HEK293 (cell line): ENCODE data around the gene EPHB1.

Experiments used
- CTCF ChIA-PET: fragments of 350-600 bp; formaldehyde crosslinking; extraction: SDS; loops from one replicate; lab custom pipeline; 2021; ENCODE audit warnings: antibody characterized with exemption; lab: Yijun Ruan, JAX
- POLR2A ChIA-PET: fragments of 300-600 bp; formaldehyde crosslinking; extraction: SDS; loops from one replicate; lab custom pipeline; 2020; ENCODE audit warnings: antibody characterized with exemption, inconsistent platforms; lab: Yijun Ruan, JAX
- H3K27ac ChIP-seq: fragments of 200-500 bp; sonication (Bioruptor generic); 2 replicates; pipeline ENCODE4 v1.5.1; 2014; ENCODE audit warnings: low read depth, low read length, control low read depth, inconsistent platforms; ENCODE audit errors: extremely low read depth
- H3K36me3 ChIP-seq, 2 experiments: fragments of 200-500 bp in 1 of 2; sonication (Bioruptor generic) in 1 of 2; 1 replicate in 1 of 2; 2 replicates in 1 of 2; pipeline ENCODE4 v1.5.1; 2014 to 2017; ENCODE audit warnings: inconsistent platforms in 2 of 2, low read length in 2 of 2; ENCODE audit not compliant: control insufficient read depth in 2 of 2, insufficient read depth in 1 of 2
- H3K4me1 ChIP-seq: fragments of 200-500 bp; sonication (Bioruptor generic); 2 replicates; pipeline ENCODE4 v1.5.1; 2014; ENCODE audit warnings: mild to moderate bottlenecking, low read length, inconsistent platforms; ENCODE audit not compliant: control insufficient read depth, insufficient read depth
- H3K4me3 ChIP-seq: 2 replicates; pipeline ENCODE4 v1.5.1; 2011; ENCODE audit warnings: low read depth, mild to moderate bottlenecking, control low read depth, low read length, moderate library complexity
- H3K9me3 ChIP-seq: fragments of 200-500 bp; sonication (Bioruptor generic); 2 replicates; pipeline ENCODE4 v1.5.1; 2014; ENCODE audit warnings: low read depth, low read length, inconsistent platforms; ENCODE audit not compliant: control insufficient read depth, insufficient read depth
- GFI1B ChIP-seq: fragments of 450-650 bp; formaldehyde crosslinking; IDR thresholded peaks from 2 replicates; pipeline ENCODE4 v1.5.1; 2016; ENCODE audit warnings: missing biosample characterization, missing genetic modification characterization
- GLI2 ChIP-seq: fragments of 450-650 bp; formaldehyde crosslinking; IDR thresholded peaks from 2 replicates; pipeline ENCODE4; 2017; ENCODE audit warnings: missing biosample characterization, missing genetic modification characterization, low read depth, borderline replicate concordance
- GLI4 ChIP-seq: fragments of 450-650 bp; formaldehyde crosslinking; IDR thresholded peaks from 2 replicates; pipeline ENCODE4 v1.5.1; 2016; ENCODE audit warnings: missing biosample characterization, missing genetic modification characterization
- KLF9 ChIP-seq: fragments of 450-650 bp; formaldehyde crosslinking; IDR thresholded peaks from 2 replicates; pipeline ENCODE4 v1.5.1; 2016; ENCODE audit warnings: missing biosample characterization, missing genetic modification characterization, low read depth
- PRDM6 ChIP-seq: fragments of 450-650 bp; formaldehyde crosslinking; IDR thresholded peaks from 2 replicates; pipeline ENCODE4 v1.5.1; 2017; ENCODE audit warnings: missing biosample characterization, missing genetic modification characterization
- REPIN1 ChIP-seq: fragments of 450-650 bp; formaldehyde crosslinking; IDR thresholded peaks from 2 replicates; pipeline ENCODE4 v1.5.1; 2017; ENCODE audit warnings: missing biosample characterization, missing genetic modification characterization, low read depth
- SALL2 ChIP-seq: fragments of 450-650 bp; formaldehyde crosslinking; IDR thresholded peaks from 2 replicates; pipeline ENCODE4 v1.5.0; 2017; ENCODE audit warnings: missing biosample characterization, mild to moderate bottlenecking, missing genetic modification characterization, borderline replicate concordance
- ZFP37 ChIP-seq: fragments of 450-650 bp; formaldehyde crosslinking; IDR thresholded peaks from 2 replicates; pipeline ENCODE4 v1.5.1; 2016; ENCODE audit warnings: missing biosample characterization, missing genetic modification characterization
- ZNF112 ChIP-seq: fragments of 450-650 bp; formaldehyde crosslinking; IDR thresholded peaks from 2 replicates; pipeline ENCODE4 v1.5.0; 2017; ENCODE audit warnings: missing biosample characterization, missing genetic modification characterization
- ZNF174 ChIP-seq: fragments of 450-650 bp; formaldehyde crosslinking; IDR thresholded peaks from 2 replicates; pipeline ENCODE4 v1.5.0; 2017; ENCODE audit warnings: missing biosample characterization, mild to moderate bottlenecking, missing genetic modification characterization
- ZNF184 ChIP-seq: fragments of 450-650 bp; IDR thresholded peaks from 2 replicates; pipeline ENCODE4 v1.5.1; 2018; ENCODE audit warnings: missing biosample characterization, mild to moderate bottlenecking, missing genetic modification characterization
- ZNF37A ChIP-seq: fragments of 450-650 bp; IDR thresholded peaks from 2 replicates; pipeline ENCODE4 v1.5.1; 2018; ENCODE audit warnings: missing biosample characterization, missing genetic modification characterization
- ZNF394 ChIP-seq: fragments of 450-650 bp; formaldehyde crosslinking; IDR thresholded peaks from 2 replicates; pipeline ENCODE4 v1.5.1; 2016; ENCODE audit warnings: missing biosample characterization, missing genetic modification characterization, mild to moderate bottlenecking, moderate library complexity, borderline replicate concordance
- ZNF449 ChIP-seq: fragments of 450-650 bp; formaldehyde crosslinking; IDR thresholded peaks from 2 replicates; pipeline ENCODE4 v1.5.1; 2017; ENCODE audit warnings: missing biosample characterization, mild to moderate bottlenecking, missing genetic modification characterization, moderate library complexity
- ZNF514 ChIP-seq: fragments of 450-650 bp; formaldehyde crosslinking; IDR thresholded peaks from 2 replicates; pipeline ENCODE4 v1.5.1; 2016; ENCODE audit warnings: missing biosample characterization, missing genetic modification characterization
- ZNF747 ChIP-seq: fragments of 450-650 bp; formaldehyde crosslinking; IDR thresholded peaks from 2 replicates; pipeline ENCODE4 v1.5.1; 2016; ENCODE audit warnings: missing biosample characterization, missing genetic modification characterization
- ZSCAN30 ChIP-seq: fragments of 450-650 bp; IDR thresholded peaks from 2 replicates; pipeline ENCODE4 v1.5.1; 2018; ENCODE audit warnings: missing biosample characterization, mild to moderate bottlenecking, missing genetic modification characterization, moderate library complexity
- TF ChIP-seq, protein P1 (sequence below): fragments of 450-650 bp; formaldehyde crosslinking; IDR thresholded peaks from 2 replicates; pipeline ENCODE4 v1.5.1; 2016; ENCODE audit warnings: missing biosample characterization, missing genetic modification characterization
- TF ChIP-seq, protein P2 (sequence below): sonication (generic); formaldehyde crosslinking; IDR thresholded peaks from 2 replicates; pipeline ENCODE4 v1.8.1; 2022; ENCODE audit warnings: mild to moderate bottlenecking, moderate library complexity, missing genetic modification reagents
- TF ChIP-seq, protein P3 (sequence below): fragments of 450-650 bp; formaldehyde crosslinking; IDR thresholded peaks from 2 replicates; pipeline ENCODE4 v1.5.1; 2016; ENCODE audit warnings: missing biosample characterization, missing genetic modification characterization, borderline replicate concordance
- TF ChIP-seq, protein P4 (sequence below): fragments of 450-650 bp; IDR thresholded peaks from 2 replicates; pipeline ENCODE4 v1.5.1; 2018; ENCODE audit warnings: missing biosample characterization, missing genetic modification characterization
- TF ChIP-seq, protein P5 (sequence below): fragments of 450-650 bp; formaldehyde crosslinking; IDR thresholded peaks from 2 replicates; pipeline ENCODE4 v1.5.1; 2017; ENCODE audit warnings: missing biosample characterization, missing genetic modification characterization

EPHB1 gene

GRCh38 chr3:134905647-134905935, 110.5 kb downstream of the EPHB1 start:
- H3K4me3 ChIP-seq = no peak overlapping the region
- TF ChIP-seq ZSCAN30 (tag by site-specific recombination) (no peak), GFI1B (tag by site-specific recombination) (no peak), SALL2 (tag by site-specific recombination) (no peak), ZNF174 (no peak), ZNF112 (tag by site-specific recombination) (no peak), GLI4 (tag by site-specific recombination) (no peak), ZNF449 (tag by site-specific recombination) (no peak), PRDM6 (no peak), ZNF394 (tag by site-specific recombination) (no peak), GLI2 (no peak)
- TF ChIP-seq, protein P1, sequence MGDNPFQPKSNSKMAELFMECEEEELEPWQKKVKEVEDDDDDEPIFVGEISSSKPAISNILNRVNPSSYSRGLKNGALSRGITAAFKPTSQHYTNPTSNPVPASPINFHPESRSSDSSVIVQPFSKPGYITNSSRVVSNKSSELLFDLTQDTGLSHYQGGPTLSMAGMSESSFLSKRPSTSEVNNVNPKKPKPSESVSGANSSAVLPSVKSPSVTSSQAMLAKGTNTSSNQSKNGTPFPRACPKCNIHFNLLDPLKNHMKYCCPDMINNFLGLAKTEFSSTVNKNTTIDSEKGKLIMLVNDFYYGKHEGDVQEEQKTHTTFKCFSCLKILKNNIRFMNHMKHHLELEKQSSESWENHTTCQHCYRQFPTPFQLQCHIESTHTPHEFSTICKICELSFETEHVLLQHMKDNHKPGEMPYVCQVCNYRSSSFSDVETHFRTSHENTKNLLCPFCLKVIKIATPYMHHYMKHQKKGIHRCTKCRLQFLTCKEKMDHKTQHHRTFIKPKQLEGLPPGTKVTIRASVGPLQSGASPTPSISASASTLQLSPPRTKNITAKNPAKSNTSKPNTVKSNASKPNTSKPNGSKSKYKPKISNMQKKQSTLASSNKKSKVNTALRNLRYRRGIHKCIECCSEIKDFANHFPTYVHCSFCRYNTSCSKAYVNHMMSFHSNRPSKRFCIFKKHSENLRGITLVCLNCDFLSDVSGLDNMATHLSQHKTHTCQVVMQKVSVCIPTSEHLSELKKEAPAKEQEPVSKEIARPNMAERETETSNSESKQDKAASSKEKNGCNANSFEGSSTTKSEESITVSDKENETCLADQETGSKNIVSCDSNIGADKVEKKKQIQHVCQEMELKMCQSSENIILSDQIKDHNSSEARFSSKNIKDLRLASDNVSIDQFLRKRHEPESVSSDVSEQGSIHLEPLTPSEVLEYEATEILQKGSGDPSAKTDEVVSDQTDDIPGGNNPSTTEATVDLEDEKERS = no peak
- TF ChIP-seq, protein P2, sequence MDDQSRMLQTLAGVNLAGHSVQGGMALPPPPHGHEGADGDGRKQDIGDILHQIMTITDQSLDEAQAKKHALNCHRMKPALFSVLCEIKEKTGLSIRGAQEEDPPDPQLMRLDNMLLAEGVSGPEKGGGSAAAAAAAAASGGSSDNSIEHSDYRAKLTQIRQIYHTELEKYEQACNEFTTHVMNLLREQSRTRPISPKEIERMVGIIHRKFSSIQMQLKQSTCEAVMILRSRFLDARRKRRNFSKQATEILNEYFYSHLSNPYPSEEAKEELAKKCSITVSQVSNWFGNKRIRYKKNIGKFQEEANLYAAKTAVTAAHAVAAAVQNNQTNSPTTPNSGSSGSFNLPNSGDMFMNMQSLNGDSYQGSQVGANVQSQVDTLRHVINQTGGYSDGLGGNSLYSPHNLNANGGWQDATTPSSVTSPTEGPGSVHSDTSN = no peak
- TF ChIP-seq, all 188 proteins: peak for 0
- Histone ChIP-seq H3K4me1 (no peaks in the 10 kb centered on the region), H3K9me3 (no peaks in the 10 kb centered on the region), H3K27ac (no peak overlapping the region), H3K36me3 (no peaks in the 10 kb centered on the region)
- POLR2A ChIA-PET = no interaction called here
- CTCF ChIA-PET = no interaction called here

- no peak overlapping the region for H3K4me3 ChIP-seq
- no peaks in the 10 kb centered on the region for H3K9me3 ChIP-seq
- H3K27ac ChIP-seq = no peak overlapping the region
- POLR2A ChIA-PET = no interaction called here
- no peaks in the 10 kb centered on the region for H3K36me3 ChIP-seq
- no peaks in the 10 kb centered on the region for H3K4me1 ChIP-seq
- CTCF ChIA-PET = no interaction called here
- no peak for TF ChIP-seq REPIN1
- TF ChIP-seq ZNF184 = no peak
- no peak for TF ChIP-seq ZNF514 (tag by site-specific recombination)
- TF ChIP-seq, protein P3, sequence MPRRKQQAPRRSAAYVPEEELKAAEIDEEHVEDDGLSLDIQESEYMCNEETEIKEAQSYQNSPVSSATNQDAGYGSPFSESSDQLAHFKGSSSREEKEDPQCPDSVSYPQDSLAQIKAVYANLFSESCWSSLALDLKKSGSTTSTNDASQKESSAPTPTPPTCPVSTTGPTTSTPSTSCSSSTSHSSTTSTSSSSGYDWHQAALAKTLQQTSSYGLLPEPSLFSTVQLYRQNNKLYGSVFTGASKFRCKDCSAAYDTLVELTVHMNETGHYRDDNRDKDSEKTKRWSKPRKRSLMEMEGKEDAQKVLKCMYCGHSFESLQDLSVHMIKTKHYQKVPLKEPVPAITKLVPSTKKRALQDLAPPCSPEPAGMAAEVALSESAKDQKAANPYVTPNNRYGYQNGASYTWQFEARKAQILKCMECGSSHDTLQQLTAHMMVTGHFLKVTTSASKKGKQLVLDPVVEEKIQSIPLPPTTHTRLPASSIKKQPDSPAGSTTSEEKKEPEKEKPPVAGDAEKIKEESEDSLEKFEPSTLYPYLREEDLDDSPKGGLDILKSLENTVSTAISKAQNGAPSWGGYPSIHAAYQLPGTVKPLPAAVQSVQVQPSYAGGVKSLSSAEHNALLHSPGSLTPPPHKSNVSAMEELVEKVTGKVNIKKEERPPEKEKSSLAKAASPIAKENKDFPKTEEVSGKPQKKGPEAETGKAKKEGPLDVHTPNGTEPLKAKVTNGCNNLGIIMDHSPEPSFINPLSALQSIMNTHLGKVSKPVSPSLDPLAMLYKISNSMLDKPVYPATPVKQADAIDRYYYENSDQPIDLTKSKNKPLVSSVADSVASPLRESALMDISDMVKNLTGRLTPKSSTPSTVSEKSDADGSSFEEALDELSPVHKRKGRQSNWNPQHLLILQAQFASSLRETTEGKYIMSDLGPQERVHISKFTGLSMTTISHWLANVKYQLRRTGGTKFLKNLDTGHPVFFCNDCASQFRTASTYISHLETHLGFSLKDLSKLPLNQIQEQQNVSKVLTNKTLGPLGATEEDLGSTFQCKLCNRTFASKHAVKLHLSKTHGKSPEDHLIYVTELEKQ (tag by site-specific recombination) = no peak
- no peak for TF ChIP-seq ZNF37A (tag by site-specific recombination)
- no peak for TF ChIP-seq KLF9 (tag by site-specific recombination)
- TF ChIP-seq, protein P4, sequence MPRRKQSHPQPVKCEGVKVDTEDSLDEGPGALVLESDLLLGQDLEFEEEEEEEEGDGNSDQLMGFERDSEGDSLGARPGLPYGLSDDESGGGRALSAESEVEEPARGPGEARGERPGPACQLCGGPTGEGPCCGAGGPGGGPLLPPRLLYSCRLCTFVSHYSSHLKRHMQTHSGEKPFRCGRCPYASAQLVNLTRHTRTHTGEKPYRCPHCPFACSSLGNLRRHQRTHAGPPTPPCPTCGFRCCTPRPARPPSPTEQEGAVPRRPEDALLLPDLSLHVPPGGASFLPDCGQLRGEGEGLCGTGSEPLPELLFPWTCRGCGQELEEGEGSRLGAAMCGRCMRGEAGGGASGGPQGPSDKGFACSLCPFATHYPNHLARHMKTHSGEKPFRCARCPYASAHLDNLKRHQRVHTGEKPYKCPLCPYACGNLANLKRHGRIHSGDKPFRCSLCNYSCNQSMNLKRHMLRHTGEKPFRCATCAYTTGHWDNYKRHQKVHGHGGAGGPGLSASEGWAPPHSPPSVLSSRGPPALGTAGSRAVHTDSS = no peak
- TF ChIP-seq ZFP37 (tag by site-specific recombination) = no peak
- TF ChIP-seq ZNF747 (tag by site-specific recombination) = no peak
- TF ChIP-seq, protein P5, sequence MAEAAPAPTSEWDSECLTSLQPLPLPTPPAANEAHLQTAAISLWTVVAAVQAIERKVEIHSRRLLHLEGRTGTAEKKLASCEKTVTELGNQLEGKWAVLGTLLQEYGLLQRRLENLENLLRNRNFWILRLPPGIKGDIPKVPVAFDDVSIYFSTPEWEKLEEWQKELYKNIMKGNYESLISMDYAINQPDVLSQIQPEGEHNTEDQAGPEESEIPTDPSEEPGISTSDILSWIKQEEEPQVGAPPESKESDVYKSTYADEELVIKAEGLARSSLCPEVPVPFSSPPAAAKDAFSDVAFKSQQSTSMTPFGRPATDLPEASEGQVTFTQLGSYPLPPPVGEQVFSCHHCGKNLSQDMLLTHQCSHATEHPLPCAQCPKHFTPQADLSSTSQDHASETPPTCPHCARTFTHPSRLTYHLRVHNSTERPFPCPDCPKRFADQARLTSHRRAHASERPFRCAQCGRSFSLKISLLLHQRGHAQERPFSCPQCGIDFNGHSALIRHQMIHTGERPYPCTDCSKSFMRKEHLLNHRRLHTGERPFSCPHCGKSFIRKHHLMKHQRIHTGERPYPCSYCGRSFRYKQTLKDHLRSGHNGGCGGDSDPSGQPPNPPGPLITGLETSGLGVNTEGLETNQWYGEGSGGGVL (tag by site-specific recombination) = no peak
These were observed 113.2 kb downstream of the EPHB1 start for GRCh38 chr3:134908271-134908670.
